ENCODE data around the gene S100A8.

S100A8 gene

DNA sequence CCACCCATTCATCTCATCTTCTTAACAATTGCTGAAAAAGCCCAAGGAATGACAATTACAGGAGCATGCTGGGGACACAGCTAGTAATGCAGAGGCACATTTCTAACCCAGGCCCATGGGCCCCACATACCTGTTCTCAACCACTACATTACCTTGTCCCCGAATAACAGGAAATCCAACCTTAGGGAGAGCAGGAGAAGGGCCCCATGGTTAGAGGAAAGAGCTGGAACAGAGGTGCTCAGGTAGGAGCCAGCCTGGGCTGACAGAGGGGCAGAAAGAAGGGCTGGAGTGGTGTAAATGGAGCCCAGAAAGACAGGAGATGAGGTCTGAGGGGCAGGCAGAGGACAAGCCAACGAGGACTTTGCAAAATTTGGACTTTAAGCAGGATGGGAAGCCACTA lies 11.4 kb upstream of the S100A8 start:
- Mint-ChIP-seq H3K9me3 (no peaks in the 10 kb centered on the region), H3K4me3 (no peak overlapping the region), H3K36me3 (ENCODE audit: low read depth) (no peaks in the 10 kb centered on the region), H3K27me3 (ENCODE audit: low read depth) (peaks cover 22% of the 10 kb centered on the region), H3K27ac (no peak overlapping the region), H3K4me1 (ENCODE audit: low read depth) (peaks cover 3% of the 10 kb centered on the region)

DNA sequence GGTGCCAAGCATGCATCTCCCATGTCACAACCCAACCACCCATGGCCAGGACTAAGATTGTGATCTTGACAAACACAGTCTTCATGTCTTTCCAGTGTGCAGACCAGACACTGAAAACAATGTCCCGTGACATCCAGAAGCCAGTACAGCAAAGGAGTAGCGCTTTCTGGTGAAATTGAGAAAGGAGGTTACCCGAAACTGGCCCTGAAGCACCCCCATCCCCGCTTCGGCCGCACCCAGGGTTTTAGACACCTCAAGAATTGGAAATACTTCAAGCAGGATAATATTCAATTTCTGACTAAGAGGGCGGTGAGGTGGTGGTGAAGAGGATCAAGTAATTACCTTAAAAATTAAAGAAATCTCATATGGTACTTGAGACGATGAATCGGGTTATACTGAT lies 10.6 kb upstream of the S100A8 start:
- H3K9me3 Mint-ChIP-seq = no peaks in the 10 kb centered on the region
- peaks cover 22% of the 10 kb centered on the region for H3K27me3 Mint-ChIP-seq (ENCODE audit: low read depth)
- no peaks in the 10 kb centered on the region for H3K36me3 Mint-ChIP-seq (ENCODE audit: low read depth)
- no peak overlapping the region for H3K27ac Mint-ChIP-seq
- H3K4me1 Mint-ChIP-seq (ENCODE audit: low read depth) = peaks cover 3% of the 10 kb centered on the region
- H3K4me3 Mint-ChIP-seq = no peak overlapping the region

DNA sequence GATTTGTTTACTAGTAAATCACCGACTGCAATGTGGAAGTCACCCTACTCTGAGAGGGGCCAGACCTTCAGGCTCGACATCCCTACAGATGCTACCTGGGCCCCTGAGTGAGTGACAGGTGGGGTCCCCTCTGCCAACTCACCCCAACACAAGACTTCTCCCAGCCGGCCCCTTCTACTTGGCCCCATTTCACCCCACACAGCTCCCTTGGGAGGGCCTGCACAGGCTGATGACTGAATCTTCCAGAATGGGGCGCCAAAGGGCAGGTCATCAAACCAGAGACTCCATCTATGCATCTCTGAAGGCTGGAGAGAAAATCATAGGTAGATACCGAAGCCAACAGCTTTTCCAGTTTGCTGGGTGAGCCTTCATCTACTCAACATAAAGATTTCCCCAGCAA lies 9.4 kb upstream of the S100A8 start:
- no peaks in the 10 kb centered on the region for H3K36me3 Mint-ChIP-seq (ENCODE audit: low read depth)
- H3K4me1 Mint-ChIP-seq (ENCODE audit: low read depth) = peaks cover 3% of the 10 kb centered on the region
- H3K27ac Mint-ChIP-seq = no peak overlapping the region
- peaks cover 31% of the 10 kb centered on the region for H3K27me3 Mint-ChIP-seq (ENCODE audit: low read depth)
- H3K9me3 Mint-ChIP-seq = no peaks in the 10 kb centered on the region
- H3K4me3 Mint-ChIP-seq = no peak overlapping the region

DNA sequence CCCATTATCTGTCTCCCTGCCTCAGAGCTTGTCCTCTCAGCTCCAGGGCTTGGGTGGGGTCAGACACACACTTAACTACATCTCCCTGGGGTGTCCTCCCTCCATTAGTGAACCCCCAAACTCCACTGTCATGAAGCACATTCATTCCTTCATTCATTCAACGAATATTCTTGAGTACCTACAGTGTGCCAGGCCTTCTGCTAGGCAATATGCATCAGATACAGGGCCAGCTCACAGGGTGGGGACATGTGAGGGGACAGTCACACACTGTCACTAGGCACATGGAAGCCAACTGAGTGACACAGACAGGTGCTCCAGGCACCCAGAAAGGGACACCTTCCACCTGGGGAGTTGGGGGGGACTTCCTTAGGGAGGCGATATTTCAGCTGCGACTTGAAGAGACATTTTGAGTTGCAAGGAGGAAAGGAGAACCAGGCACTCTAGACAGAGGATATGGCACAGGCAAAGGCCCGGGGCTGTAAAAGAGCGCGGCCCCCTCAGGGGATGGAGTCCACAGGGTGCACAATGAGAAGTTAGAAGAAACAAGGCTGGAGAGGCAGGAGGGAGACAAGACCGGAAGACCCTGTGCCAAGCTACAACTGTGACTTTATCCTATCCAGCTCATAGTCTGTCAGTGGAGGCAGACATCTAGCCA lies 8.7 kb upstream of the S100A8 start:
- H3K4me1 Mint-ChIP-seq (ENCODE audit: low read depth) = peaks cover under 1% of the 10 kb centered on the region
- no peaks in the 10 kb centered on the region for H3K36me3 Mint-ChIP-seq (ENCODE audit: low read depth)
- peaks cover 30% of the 10 kb centered on the region for H3K27me3 Mint-ChIP-seq (ENCODE audit: low read depth)
- no peaks in the 10 kb centered on the region for H3K9me3 Mint-ChIP-seq
- no peak overlapping the region for H3K27ac Mint-ChIP-seq
- no peak overlapping the region for H3K4me3 Mint-ChIP-seq

- Mint-ChIP-seq H3K36me3 (ENCODE audit: low read depth) (no peaks in the 10 kb centered on the region), H3K4me1 (ENCODE audit: low read depth) (no peaks in the 10 kb centered on the region), H3K27ac (no peak overlapping the region), H3K4me3 (no peak overlapping the region), H3K27me3 (ENCODE audit: low read depth) (peaks cover 31% of the 10 kb centered on the region), H3K9me3 (no peaks in the 10 kb centered on the region)
Measured at GRCh38 chr1:153397924-153398651, 7.2 kb upstream of the S100A8 start.

- no peaks in the 10 kb centered on the region for H3K9me3 Mint-ChIP-seq
- H3K36me3 Mint-ChIP-seq (ENCODE audit: low read depth) = no peaks in the 10 kb centered on the region
- no peaks in the 10 kb centered on the region for H3K4me1 Mint-ChIP-seq (ENCODE audit: low read depth)
- H3K4me3 Mint-ChIP-seq = no peak overlapping the region
- no peak overlapping the region for H3K27ac Mint-ChIP-seq
- H3K27me3 Mint-ChIP-seq (ENCODE audit: low read depth) = peaks cover 28% of the 10 kb centered on the region
Measured at GRCh38 chr1:153397051-153397923, 6.4 kb upstream of the S100A8 start.

DNA sequence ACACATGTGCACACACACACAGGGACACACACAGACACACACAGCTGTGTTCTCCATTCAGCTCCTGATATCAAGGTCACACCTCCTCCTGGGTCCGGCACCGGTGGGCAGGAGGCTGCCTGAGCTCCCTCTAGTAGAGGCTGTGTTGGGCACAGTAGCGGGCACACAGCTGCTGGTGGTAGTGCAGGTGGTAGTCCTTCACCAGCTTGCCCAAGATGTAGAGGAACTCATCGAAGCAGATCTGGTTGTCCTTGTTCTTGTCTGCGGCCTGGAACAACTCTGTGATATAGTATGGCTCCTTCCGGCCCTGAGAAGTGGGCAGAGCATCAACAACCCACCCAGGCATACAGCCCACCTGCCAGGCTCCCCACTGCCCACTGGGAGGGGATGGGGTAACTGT lies 5.6 kb upstream of the S100A8 start:
- Mint-ChIP-seq H3K27me3 (ENCODE audit: low read depth) (peaks cover 24% of the 10 kb centered on the region), H3K9me3 (no peaks in the 10 kb centered on the region), H3K36me3 (ENCODE audit: low read depth) (no peaks in the 10 kb centered on the region), H3K4me1 (ENCODE audit: low read depth) (no peaks in the 10 kb centered on the region), H3K27ac (no peak overlapping the region), H3K4me3 (no peak overlapping the region)

GRCh38 chr1:153395776-153396175 lies 4.9 kb upstream of the S100A8 start:
- H3K4me3 Mint-ChIP-seq = no peak overlapping the region
- no peak overlapping the region for H3K27ac Mint-ChIP-seq
- H3K9me3 Mint-ChIP-seq = no peaks in the 10 kb centered on the region
- H3K36me3 Mint-ChIP-seq (ENCODE audit: low read depth) = no peaks in the 10 kb centered on the region
- H3K27me3 Mint-ChIP-seq (ENCODE audit: low read depth) = peaks cover 26% of the 10 kb centered on the region
- H3K4me1 Mint-ChIP-seq (ENCODE audit: low read depth) = no peaks in the 10 kb centered on the region

DNA sequence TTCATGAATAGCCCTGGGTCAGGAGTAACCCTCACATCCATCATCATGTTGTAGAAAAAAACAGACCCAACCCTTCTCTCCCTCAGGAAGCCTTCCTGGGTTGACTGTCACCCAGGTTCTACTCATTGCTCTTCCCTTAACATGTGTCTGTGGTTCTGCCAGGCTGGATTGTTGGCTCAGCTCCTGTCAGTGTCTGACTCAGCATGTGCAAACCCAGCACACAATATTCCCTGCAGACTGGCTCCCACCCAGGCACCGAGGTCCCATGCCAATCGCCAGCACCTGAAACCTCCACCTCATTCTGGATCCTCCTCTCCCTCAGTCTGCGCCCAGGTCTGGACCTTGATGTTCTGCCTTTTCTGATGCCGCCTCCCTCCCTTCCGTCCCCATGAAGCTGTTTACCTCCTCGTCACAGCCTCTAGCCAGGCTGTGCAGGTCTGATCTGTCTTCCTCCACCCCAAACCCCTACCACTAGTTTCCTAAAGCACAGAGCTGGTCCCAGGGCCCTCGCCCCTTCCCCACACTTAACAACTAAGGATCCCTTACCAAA lies 4.3 kb upstream of the S100A8 start:
- H3K4me1 Mint-ChIP-seq (ENCODE audit: low read depth) = no peaks in the 10 kb centered on the region
- no peaks in the 10 kb centered on the region for H3K9me3 Mint-ChIP-seq
- H3K4me3 Mint-ChIP-seq = no peak overlapping the region
- H3K36me3 Mint-ChIP-seq (ENCODE audit: low read depth) = no peaks in the 10 kb centered on the region
- H3K27me3 Mint-ChIP-seq (ENCODE audit: low read depth) = peaks cover 26% of the 10 kb centered on the region
- no peak overlapping the region for H3K27ac Mint-ChIP-seq

- Mint-ChIP-seq H3K36me3 (ENCODE audit: low read depth) (no peaks in the 10 kb centered on the region), H3K27me3 (ENCODE audit: low read depth) (peaks cover 26% of the 10 kb centered on the region), H3K9me3 (no peaks in the 10 kb centered on the region), H3K27ac (no peak overlapping the region), H3K4me3 (no peak overlapping the region), H3K4me1 (ENCODE audit: low read depth) (no peaks in the 10 kb centered on the region)
Measured at GRCh38 chr1:153394391-153394790, 3.5 kb upstream of the S100A8 start.

DNA sequence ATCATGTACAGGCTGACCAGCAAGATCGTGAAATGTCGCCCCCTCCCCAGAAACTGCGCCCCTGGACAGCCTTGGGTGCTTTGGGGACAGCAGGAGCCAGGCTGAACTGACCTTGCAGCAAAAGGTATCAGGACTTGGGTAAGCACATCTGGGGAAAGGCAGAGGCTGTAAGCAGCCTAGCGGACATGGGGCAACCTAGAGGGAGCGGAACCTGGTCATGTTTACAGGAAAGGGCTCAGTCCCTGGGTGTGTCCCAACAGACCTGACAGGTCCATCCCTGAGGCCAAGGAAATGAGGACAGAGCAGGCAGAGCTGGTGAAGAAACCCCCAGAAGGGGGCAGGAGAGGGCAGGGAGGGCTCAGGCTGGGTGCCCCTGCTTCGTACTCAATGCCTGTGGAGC lies 3.1 kb upstream of the S100A8 start:
- no peaks in the 10 kb centered on the region for H3K9me3 Mint-ChIP-seq
- H3K4me1 Mint-ChIP-seq (ENCODE audit: low read depth) = no peaks in the 10 kb centered on the region
- peaks cover 25% of the 10 kb centered on the region for H3K27me3 Mint-ChIP-seq (ENCODE audit: low read depth)
- H3K36me3 Mint-ChIP-seq (ENCODE audit: low read depth) = no peaks in the 10 kb centered on the region
- no peak overlapping the region for H3K4me3 Mint-ChIP-seq
- no peak overlapping the region for H3K27ac Mint-ChIP-seq

- no peaks in the 10 kb centered on the region for H3K9me3 Mint-ChIP-seq
- no peaks in the 10 kb centered on the region for H3K4me1 Mint-ChIP-seq (ENCODE audit: low read depth)
- no peak overlapping the region for H3K27ac Mint-ChIP-seq
- no peaks in the 10 kb centered on the region for H3K36me3 Mint-ChIP-seq (ENCODE audit: low read depth)
- H3K4me3 Mint-ChIP-seq = no peak overlapping the region
- H3K27me3 Mint-ChIP-seq (ENCODE audit: low read depth) = peaks cover 22% of the 10 kb centered on the region
Measured at GRCh38 chr1:153392822-153393221, 1.9 kb upstream of the S100A8 start.

- Mint-ChIP-seq H3K36me3 (ENCODE audit: low read depth) (no peaks in the 10 kb centered on the region), H3K9me3 (no peaks in the 10 kb centered on the region), H3K4me1 (ENCODE audit: low read depth) (no peaks in the 10 kb centered on the region), H3K27me3 (ENCODE audit: low read depth) (peaks cover 22% of the 10 kb centered on the region), H3K27ac (no peak overlapping the region), H3K4me3 (no peak overlapping the region)
Measured at GRCh38 chr1:153392258-153392657, 1.4 kb upstream of the S100A8 start.

DNA sequence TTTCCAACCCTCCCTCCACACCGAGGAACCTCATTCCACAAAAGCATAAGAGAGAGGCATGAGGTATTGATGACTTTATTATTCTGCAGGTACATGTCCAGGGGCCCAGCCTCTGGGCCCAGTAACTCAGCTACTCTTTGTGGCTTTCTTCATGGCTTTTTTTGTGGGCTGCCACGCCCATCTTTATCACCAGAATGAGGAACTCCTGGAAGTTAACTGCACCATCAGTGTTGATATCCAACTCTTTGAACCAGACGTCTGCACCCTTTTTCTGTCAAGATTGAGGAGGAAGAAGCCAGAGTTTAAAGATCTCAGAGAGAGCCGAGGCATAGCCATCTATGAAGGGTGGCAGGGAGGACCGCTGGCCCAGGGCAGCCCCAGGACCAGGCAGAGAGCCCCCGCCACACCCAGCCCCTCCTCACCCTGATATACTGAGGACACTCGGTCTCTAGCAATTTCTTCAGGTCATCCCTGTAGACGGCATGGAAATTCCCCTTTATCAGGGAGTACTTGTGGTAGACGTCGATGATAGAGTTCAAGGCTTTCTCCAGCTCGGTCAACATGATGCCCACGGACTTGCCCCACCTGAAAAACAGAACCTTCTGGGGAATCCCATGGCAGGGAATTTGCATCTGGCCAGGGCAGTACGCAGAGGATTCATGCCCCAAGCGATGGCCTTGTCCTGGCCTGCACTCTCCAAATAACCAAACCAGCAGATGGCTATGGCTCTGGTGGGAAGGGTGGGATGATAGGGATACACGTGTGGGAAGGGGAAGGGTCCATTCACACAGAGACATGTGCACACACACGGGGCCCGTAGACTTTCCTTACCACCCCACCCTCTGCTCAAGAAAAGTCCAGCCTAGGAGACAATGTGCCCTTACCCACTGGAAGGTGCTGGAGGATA lies 647 bp downstream of the S100A8 start:
- Mint-ChIP-seq H3K4me3 (no peak overlapping the region), H3K27ac (no peak overlapping the region), H3K36me3 (ENCODE audit: low read depth) (no peaks in the 10 kb centered on the region), H3K9me3 (no peaks in the 10 kb centered on the region), H3K4me1 (ENCODE audit: low read depth) (peaks cover 9% of the 10 kb centered on the region), H3K27me3 (ENCODE audit: low read depth) (peaks cover 13% of the 10 kb centered on the region)
